ENCODE measurements around the gene USP25.

Gene USP25

GRCh38 chr21:15823486-15824150 is 93.8 kb downstream of the USP25 start:
- DNase-seq = no peak

- DNase-seq = no peak
Measured at GRCh38 chr21:15825700-15826099, 95.9 kb downstream of the USP25 start.

- DNase-seq = peak; percentile 16
Measured at GRCh38 chr21:15826147-15826780, 96.5 kb downstream of the USP25 start.

- DNase-seq = no peak
Measured at GRCh38 chr21:15826908-15827601, 97.3 kb downstream of the USP25 start.

- DNase-seq = no peak
Measured at GRCh38 chr21:15831497-15831896, 101.7 kb downstream of the USP25 start.

- no peak for DNase-seq
Measured at GRCh38 chr21:15837645-15838044, 107.9 kb downstream of the USP25 start.

GRCh38 chr21:15839026-15839425 is 109.2 kb downstream of the USP25 start:
- no peak for DNase-seq

- no peak for DNase-seq
Measured at GRCh38 chr21:15839601-15840000, 109.8 kb downstream of the USP25 start.

GRCh38 chr21:15840406-15840805 is 110.6 kb downstream of the USP25 start:
- DNase-seq = no peak

GRCh38 chr21:15841856-15842564 is 112.2 kb downstream of the USP25 start:
- DNase-seq = no peak

GRCh38 chr21:15842565-15842880 is 112.7 kb downstream of the USP25 start:
- DNase-seq = no peak

- no peak for DNase-seq
Measured at GRCh38 chr21:15843766-15844165, 114.0 kb downstream of the USP25 start.

- no peak for DNase-seq
Measured at GRCh38 chr21:15848634-15849560, 119.1 kb downstream of the USP25 start.

GRCh38 chr21:15849927-15850326 is 120.1 kb downstream of the USP25 start:
- no peak for DNase-seq

GRCh38 chr21:15850645-15851044 is 120.9 kb downstream of the USP25 start:
- DNase-seq = no peak

GRCh38 chr21:15852146-15852545 is 122.4 kb downstream of the USP25 start:
- DNase-seq = no peak

- no peak for DNase-seq
Measured at GRCh38 chr21:15853126-15853525, 123.3 kb downstream of the USP25 start.

- DNase-seq = no peak
Measured at GRCh38 chr21:15856813-15857212, 127.0 kb downstream of the USP25 start.

- DNase-seq = no peak
Measured at GRCh38 chr21:15857740-15858139, 128.0 kb downstream of the USP25 start.

GRCh38 chr21:15860541-15860940 is 130.8 kb downstream of the USP25 start:
- no peak for DNase-seq

- DNase-seq = no peak
Measured at GRCh38 chr21:15868940-15869339, 139.2 kb downstream of the USP25 start.

GRCh38 chr21:15870819-15871218 is 141.0 kb downstream of the USP25 start:
- DNase-seq = no peak

- DNase-seq = no peak
Measured at GRCh38 chr21:15872236-15872635, 142.5 kb downstream of the USP25 start.

Measured in GF-D8 (cell line).